ENCODE results near the gene KIF3B. TPM values are rescaled to one million over a fixed set of nuclear protein-coding genes. Genes with fewer than 3 reads are reported as not detected.
"Not testable (repeated sequence)": the region's sequence is repeated elsewhere in the genome, so short reads cannot be mapped to it uniquely, and the experiment has no call there.

KIF3B gene
- total RNA-seq, 1 donor from 2014 or later: 15.1 TPM

- no peak for DNase-seq
These were observed 19.5 kb downstream of the KIF3B start for GRCh38 chr20:32296819-32297420.

DNA sequence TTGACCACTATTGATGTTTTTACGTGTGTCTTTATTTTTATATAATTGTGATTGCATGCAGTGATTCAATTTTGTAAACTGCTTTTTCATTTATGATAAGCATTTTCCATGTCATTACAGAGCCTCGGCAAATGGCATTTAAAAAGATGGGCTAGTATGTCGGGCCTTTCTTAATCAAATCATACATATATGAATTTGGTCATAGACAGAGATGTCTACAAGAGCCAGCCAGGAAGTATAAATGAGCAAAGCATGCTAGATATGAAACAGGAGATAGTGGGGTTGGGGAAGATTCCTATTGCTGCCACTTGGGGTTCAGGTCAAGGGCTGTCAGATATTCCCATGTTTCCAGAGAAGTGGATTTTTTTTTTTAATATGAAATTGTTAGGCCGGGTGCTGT is 20.0 kb downstream of the KIF3B start:
- DNase-seq: no peak

- no peak for DNase-seq
These were observed 23.2 kb downstream of the KIF3B start for GRCh38 chr20:32300647-32301046.

GRCh38 chr20:32301719-32302506 is 24.5 kb downstream of the KIF3B start:
- no peak for DNase-seq

DNA sequence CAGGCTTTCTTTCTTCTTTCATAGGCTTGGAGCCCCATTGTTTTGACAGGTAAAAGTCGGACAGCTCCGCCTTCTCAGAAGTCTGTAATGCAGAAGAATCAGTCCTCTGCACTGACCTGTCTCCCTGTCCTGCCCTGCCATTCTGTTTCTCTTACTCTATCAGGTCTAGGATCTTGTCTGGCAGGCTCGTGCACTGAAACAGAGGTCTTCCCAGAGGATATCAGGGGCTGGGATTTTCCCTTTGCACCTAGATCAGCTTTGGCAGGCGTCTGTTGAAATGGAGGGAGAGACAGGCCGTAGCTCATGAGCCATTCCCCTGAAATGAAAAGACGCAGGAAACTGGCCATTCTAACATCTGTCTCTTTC is 25.0 kb downstream of the KIF3B start:
- no peak for DNase-seq

GRCh38 chr20:32304131-32304746 is 26.8 kb downstream of the KIF3B start:
- DNase-seq: no peak

GRCh38 chr20:32312718-32313424 is 35.4 kb downstream of the KIF3B start:
- DNase-seq: no peak

- DNase-seq: no peak
These were observed 37.3 kb downstream of the KIF3B start for GRCh38 chr20:32314768-32315167.

GRCh38 chr20:32315399-32315798 is 37.9 kb downstream of the KIF3B start:
- no peak for DNase-seq

- no peak for DNase-seq
These were observed 38.4 kb downstream of the KIF3B start for GRCh38 chr20:32315891-32316290.

DNA sequence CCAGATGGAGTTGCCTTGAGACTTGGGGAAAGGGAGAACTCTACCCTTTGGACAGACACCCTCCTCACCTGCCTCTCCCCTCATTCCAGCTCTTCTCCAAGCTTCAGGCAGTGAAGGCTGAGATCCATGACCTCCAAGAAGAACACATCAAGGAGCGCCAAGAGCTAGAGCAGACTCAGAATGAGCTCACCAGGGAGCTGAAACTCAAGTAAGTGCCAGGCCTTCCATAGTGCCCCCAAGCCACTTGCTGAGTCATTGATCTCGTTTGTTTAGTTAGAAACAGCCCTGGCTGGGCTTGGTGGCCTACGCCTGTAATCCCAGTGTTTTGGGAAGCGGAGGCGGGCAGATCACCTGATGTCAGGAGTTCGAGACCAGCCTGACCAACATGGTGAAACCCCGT is 39.2 kb downstream of the KIF3B start:
- DNase-seq: no peak

DNA sequence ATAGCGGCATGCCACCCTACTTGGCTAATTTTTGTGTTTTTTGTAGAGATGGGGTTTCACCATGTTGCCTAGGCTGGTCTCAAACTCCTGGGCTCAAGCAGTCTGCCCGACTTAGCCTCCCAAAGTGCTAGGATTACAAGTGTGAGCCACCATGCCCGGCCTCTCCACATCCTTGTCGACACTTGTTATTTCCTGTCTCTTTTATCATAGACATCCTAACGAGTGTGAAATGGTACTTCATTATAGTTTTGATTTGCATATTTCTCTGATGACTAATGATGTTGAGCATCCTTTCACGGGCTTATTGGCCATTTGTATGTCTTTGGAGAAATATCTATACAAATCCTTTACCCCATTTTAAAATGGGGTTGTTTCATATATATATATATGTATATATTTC is 41.6 kb downstream of the KIF3B start:
- no peak for DNase-seq

GRCh38 chr20:32320305-32320704 is 42.9 kb downstream of the KIF3B start:
- DNase-seq: no peak

DNA sequence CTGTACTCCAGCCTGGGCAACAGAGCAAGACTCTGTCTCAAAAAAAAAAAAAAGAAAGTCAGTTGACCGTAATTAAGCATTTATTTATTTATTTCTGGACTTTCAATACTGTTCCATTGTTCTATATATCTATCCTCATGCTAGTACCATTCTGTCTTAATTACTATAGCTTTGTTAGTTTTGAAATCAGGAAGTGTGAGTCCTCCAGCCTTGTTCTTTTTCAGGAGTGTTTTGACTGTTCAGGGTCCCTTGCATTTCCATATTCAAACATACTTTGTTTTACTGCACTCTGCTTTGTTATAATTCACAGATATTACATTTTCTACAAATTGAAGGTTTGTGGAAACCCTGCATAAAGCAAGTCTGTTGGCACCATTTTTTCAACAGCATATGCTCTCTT is 43.9 kb downstream of the KIF3B start:
- no peak for DNase-seq

DNA sequence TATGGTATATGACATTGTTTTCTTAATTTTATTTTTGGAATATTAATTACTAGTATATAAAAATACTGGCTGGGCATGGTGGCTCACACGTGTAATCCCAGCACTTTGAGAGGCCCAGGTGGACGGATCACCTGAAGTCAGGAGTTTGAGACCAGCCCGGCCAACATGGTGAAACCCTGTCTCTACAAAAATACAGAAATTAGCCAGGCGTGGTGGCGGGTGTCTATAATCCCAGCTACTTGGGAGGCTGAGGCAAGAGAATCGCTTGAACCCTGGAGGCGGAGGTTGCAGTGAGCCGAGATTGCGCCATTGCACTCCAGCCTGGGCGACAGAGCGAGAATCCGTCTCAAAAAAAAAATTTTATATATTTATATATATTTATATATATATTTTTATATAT is 44.8 kb downstream of the KIF3B start:
- DNase-seq: not testable (repeated sequence)

DNA sequence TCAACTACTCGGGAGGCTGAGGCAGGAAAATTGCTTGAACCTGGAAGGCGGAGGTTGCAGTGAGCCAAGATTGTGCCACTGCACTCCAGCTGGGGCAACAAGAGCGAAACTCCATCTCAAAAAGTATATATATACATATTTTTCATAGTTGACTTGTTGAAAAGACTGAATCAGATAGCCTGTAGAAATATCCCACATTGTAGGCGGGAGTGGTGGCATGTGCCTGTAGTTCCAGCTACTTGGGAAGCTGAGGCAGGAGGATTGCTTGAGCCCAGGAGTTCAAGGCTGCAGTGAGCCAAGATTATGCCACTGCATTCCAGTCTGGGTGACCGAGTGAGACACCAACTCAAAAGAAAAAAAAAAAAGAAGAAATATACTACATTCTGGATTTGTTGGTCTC is 46.3 kb downstream of the KIF3B start:
- DNase-seq: not testable (repeated sequence)

GRCh38 chr20:32325706-32326503 is 48.5 kb downstream of the KIF3B start:
- no peak for DNase-seq

DNA sequence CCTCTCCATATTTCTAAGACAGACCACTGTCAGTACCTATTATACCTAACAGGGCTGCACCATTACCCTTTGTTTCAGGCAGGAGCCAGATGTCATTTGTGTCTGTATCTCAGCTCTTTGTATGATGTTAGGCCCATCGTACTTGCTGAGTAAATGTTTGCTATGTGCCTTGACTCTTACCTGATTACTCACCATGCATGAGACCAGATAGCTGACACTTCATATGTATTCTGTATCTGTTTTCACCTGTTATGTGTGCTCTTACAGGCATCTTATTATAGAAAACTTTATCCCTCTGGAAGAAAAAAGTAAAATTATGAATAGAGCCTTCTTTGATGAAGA is 49.0 kb downstream of the KIF3B start:
- DNase-seq: no peak

DNA sequence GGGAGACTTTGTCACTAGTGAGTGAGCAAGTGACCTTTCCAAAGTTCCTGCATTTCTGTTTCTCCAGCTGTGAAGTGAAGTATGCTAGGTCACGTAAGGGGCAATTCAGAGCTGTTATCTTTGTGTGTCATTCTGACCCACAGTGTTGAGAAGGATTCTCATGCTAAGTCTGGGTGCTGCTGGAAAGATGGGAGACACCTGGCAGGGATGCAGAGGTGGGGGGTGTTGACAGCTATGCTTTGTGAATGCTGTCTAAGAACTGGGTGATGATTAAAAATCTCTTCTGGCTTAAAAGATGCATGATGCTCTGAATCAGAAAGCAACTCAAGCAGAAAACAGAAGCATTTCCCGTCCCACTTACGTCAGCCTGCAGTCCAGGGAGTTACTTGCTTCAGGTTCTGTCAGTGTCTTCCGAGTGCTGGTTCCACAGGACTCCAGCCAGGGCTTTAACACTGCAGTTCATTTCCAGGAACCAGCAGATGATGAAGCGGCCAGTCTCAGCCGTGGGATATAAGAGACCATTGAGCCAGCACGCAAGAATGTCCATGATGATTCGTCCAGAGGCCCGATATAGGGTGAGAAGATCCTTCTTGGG is 49.7 kb downstream of the KIF3B start:
- no peak for DNase-seq

- no peak for DNase-seq
These were observed 52.5 kb downstream of the KIF3B start for GRCh38 chr20:32329817-32330554.

DNA sequence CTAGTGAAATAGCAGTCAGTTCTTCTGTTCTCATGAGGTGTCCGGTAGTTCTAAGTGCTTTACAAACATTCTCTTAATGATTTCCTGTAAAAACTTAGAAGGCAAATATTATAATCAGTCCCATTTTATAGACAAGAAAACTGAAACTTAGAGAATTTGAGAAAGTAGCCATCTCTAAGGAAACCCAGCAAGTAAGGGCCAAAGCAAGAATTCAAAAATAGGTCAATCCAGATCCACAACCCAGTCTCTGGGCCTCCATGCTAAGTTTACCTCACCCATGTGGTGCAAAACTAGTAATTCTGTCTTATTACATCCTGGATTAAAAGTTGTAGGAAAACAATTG is 53.1 kb downstream of the KIF3B start:
- DNase-seq: no peak
